ENCODE data around the gene TMEM17. TPM values are rescaled to one million over a fixed set of nuclear protein-coding genes. Genes with fewer than 3 reads are reported as not detected.

Gene TMEM17
- total RNA-seq, 1 experiment from 2014 or later, result 3.3 TPM

DNA sequence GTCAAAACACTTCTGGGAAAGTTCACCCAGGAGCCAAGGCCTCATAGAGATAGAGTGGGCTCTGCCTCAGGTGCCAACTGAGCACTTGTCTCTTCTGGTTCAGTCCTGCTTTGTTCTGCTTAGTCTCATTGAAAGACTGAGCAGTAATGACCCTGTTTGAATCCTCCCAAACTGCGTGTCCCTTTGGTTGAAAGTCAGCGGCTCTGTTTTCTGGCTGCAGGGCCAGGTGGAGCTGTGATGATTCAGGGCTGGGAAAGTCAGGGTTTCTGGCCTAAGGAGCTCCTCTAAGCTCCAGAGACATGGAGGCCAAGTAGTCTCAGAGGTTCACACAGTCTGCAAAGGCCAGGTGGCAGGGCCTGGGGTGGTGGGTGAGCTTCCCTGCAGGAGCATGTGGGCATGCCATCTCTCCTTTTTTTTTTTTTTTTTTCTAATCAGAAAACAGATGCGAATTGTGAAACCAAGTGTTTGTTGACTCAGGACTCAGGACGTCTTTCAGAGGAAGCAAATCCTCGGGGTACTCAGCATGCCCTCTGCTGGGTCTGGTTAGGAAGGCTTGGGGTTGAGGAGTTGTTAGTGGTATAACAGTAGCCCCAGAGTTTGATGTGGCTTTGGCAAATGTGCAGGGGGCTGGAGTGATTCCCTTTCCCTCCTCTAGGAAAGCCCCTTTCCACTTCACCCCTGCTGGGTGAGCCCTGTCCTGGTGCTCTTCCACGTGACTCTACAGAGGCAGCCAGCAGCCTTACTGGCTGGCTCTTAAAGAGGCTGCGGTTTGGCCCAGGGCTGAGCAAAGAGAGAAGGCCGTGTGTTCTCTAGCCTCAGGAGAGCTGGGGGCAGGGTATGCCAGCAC is 38.3 kb downstream of the TMEM17 start:
- TF ChIP-seq CTCF (IDR thresholded peaks at IDR 0.05; ENCODE audit: unreplicated experiment), result no peak
- Mint-ChIP-seq H3K27me3 (ENCODE audit: unreplicated experiment) (no peaks in the 10 kb centered on the region), H3K36me3 (ENCODE audit: insufficient read depth, unreplicated experiment) (no peaks in the 10 kb centered on the region), H3K27ac (ENCODE audit: unreplicated experiment) (no peak overlapping the region), H3K4me3 (ENCODE audit: low read depth, unreplicated experiment) (no peak overlapping the region), H3K4me1 (ENCODE audit: low read depth, unreplicated experiment) (peaks cover 13% of the 10 kb centered on the region), H3K9me3 (ENCODE audit: low read depth, unreplicated experiment) (no peaks in the 10 kb centered on the region)
- no peak for DNase-seq
- intact Hi-C loops (cut with micrococcal nuclease; ENCODE audit: unreplicated experiment), result no loop called here
- BruUV-seq (replicated peaks), result no TSS peak
- CTCF ChIA-PET, result interaction anchor here (0.6 to 0.7 kb wide), 2 partner anchors 135 to 205 kb away, joined by 3 to 4 read pairs; no protein-coding TSS in a partner anchor

GRCh38 chr2:62467100-62467474 is 38.9 kb downstream of the TMEM17 start:
- TF ChIP-seq CTCF (IDR thresholded peaks at IDR 0.05; ENCODE audit: unreplicated experiment), result no peak
- Mint-ChIP-seq H3K4me3 (ENCODE audit: low read depth, unreplicated experiment) (no peak overlapping the region), H3K4me1 (ENCODE audit: low read depth, unreplicated experiment) (peaks cover 13% of the 10 kb centered on the region), H3K27ac (ENCODE audit: unreplicated experiment) (no peak overlapping the region), H3K9me3 (ENCODE audit: low read depth, unreplicated experiment) (no peaks in the 10 kb centered on the region), H3K27me3 (ENCODE audit: unreplicated experiment) (no peaks in the 10 kb centered on the region), H3K36me3 (ENCODE audit: insufficient read depth, unreplicated experiment) (no peaks in the 10 kb centered on the region)
- CTCF ChIA-PET, result interaction anchor here (0.6 to 0.7 kb wide), 2 partner anchors 136 to 205 kb away, joined by 3 to 4 read pairs; no protein-coding TSS in a partner anchor
- no TSS peak for BruUV-seq (replicated peaks)
- no peak for DNase-seq
- intact Hi-C loops (cut with micrococcal nuclease; ENCODE audit: unreplicated experiment), result no loop called here

GRCh38 chr2:62466503-62466854 is 39.5 kb downstream of the TMEM17 start:
- DNase-seq, result no peak
- CTCF ChIA-PET, result no interaction called here
- H3K36me3 Mint-ChIP-seq (ENCODE audit: insufficient read depth, unreplicated experiment), result no peaks in the 10 kb centered on the region
- H3K4me3 Mint-ChIP-seq (ENCODE audit: low read depth, unreplicated experiment), result no peak overlapping the region
- no TSS peak for BruUV-seq (replicated peaks)
- peaks cover 13% of the 10 kb centered on the region for H3K4me1 Mint-ChIP-seq (ENCODE audit: low read depth, unreplicated experiment)
- no peak for TF ChIP-seq CTCF (IDR thresholded peaks at IDR 0.05; ENCODE audit: unreplicated experiment)
- H3K27me3 Mint-ChIP-seq (ENCODE audit: unreplicated experiment), result no peaks in the 10 kb centered on the region
- intact Hi-C loops (cut with micrococcal nuclease; ENCODE audit: unreplicated experiment), result no loop called here
- no peak overlapping the region for H3K27ac Mint-ChIP-seq (ENCODE audit: unreplicated experiment)
- no peaks in the 10 kb centered on the region for H3K9me3 Mint-ChIP-seq (ENCODE audit: low read depth, unreplicated experiment)

DNA sequence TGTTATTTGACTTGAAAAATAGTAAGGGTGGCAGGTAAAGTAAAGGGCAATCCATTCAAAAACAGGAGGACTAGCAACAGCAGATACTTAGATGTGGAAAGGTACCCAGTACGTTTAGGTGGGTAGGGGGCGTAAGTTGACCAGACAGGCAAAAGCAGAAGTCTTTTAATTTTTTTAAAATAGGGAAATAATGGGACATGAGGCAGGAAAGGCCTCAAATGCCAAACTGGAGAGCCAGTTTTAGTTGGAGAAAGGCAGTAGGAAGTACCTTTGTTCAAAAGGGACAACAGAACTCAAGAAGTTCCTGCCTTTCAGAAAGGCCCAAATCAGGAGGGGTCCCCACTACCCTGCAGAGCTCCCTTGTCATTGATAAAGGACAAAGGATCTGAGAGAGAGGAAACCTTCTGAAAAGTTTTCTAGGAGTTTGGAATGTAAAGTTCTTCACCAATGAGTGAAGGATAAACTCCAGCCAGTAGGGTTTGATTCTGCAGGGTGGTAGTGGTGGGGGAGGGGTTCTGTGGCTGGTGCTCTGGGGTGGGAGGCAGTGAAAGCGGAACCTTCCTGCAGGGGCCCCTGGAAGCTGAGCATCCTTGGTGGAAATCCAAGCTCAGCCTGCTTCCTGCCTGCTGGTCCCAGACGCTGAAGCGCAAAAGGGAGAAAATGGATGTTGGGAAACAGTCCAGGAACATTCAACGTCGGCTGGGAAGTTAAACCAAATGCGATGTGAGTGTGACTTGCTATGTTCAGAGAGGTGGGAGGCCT is 40.1 kb downstream of the TMEM17 start:
- BruUV-seq (replicated peaks), result no TSS peak
- Mint-ChIP-seq H3K4me3 (ENCODE audit: low read depth, unreplicated experiment) (no peak overlapping the region), H3K36me3 (ENCODE audit: insufficient read depth, unreplicated experiment) (no peaks in the 10 kb centered on the region), H3K27ac (ENCODE audit: unreplicated experiment) (no peak overlapping the region), H3K9me3 (ENCODE audit: low read depth, unreplicated experiment) (no peaks in the 10 kb centered on the region), H3K4me1 (ENCODE audit: low read depth, unreplicated experiment) (peaks cover 13% of the 10 kb centered on the region), H3K27me3 (ENCODE audit: unreplicated experiment) (no peaks in the 10 kb centered on the region)
- intact Hi-C loops (cut with micrococcal nuclease; ENCODE audit: unreplicated experiment), result no loop called here
- CTCF ChIA-PET, result no interaction called here
- DNase-seq, result no peak
- TF ChIP-seq CTCF (IDR thresholded peaks at IDR 0.05; ENCODE audit: unreplicated experiment), result no peak

Measured in Calu3 (cell line).